SK-N-SH (cell line): Measurements from ENCODE around the gene XXYLT1.

Experiments
- EP300 ChIP-seq, 2 experiments: IDR thresholded peaks; 2 replicates each; pipeline versions ENCODE4 v1.4.0 to v1.6.1; 2012; ENCODE audit warnings: borderline replicate concordance in 1 of 2, low read depth in 1 of 2, low read length in 1 of 2
- POLR2AphosphoS5 ChIP-seq: IDR thresholded peaks from 2 replicates; pipeline ENCODE4 v1.6.1; 2012; ENCODE audit warnings: low read depth, low read length
- RCOR1 ChIP-seq: fragments of 150-350 bp; IDR thresholded peaks from 2 replicates; pipeline ENCODE4 v1.6.1; 2017; ENCODE audit warnings: antibody characterized with exemption, low read length
- RFX5 ChIP-seq: IDR thresholded peaks from 2 replicates; pipeline ENCODE4 v1.6.1; 2012; ENCODE audit warnings: mild to moderate bottlenecking, improper control_type of control experiment, low read length
- SIN3A ChIP-seq: IDR thresholded peaks from 2 replicates; pipeline ENCODE4 v1.6.1; 2012; ENCODE audit warnings: low read depth, mild to moderate bottlenecking, low read length, moderate library complexity, borderline replicate concordance
- TAF1 ChIP-seq: IDR thresholded peaks from 2 replicates; pipeline ENCODE4 v1.6.1; 2012; ENCODE audit warnings: low read depth, mild to moderate bottlenecking, low read length, moderate library complexity, borderline replicate concordance
- ZBTB33 ChIP-seq: IDR thresholded peaks from 2 replicates; pipeline ENCODE4 v1.4.0; 2012; ENCODE audit warnings: low read depth, borderline replicate concordance
- TF ChIP-seq, protein P1 (sequence below): fragments of 200-600 bp; sonication (generic); IDR thresholded peaks from 2 replicates; pipeline ENCODE4 v1.6.1; 2017; ENCODE audit warnings: antibody characterized with exemption, mild to moderate bottlenecking, moderate library complexity

DNA sequence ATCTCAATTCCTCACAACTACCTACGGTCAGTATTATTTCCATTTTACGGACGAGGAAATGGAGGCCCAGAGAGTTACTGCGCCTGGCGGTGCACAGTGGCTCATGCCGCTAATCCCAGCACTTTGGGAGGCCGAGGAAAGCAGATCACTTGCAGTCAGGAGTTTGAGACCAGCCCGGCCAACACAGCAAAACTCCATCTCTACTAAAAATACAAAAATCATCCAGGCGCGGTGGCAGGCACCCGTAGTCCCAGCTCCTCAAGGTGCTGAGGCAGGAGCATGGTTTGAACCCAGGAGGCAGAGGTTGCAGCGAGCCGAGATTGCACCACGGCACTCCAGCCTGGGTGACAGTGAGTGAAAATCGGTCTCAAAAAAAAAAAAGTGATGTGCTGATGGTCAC is 187.3 kb downstream of the XXYLT1 start:
- TF ChIP-seq TAF1: no peak
- TF ChIP-seq RCOR1: no peak
- no peak for TF ChIP-seq EP300 (IDR thresholded peaks at IDR 0.05; ENCODE audit: borderline replicate concordance in 1 of 2, low read depth in 1 of 2, low read length in 1 of 2)
- TF ChIP-seq ZBTB33: no peak
- TF ChIP-seq SIN3A: no peak
- TF ChIP-seq, protein P1, sequence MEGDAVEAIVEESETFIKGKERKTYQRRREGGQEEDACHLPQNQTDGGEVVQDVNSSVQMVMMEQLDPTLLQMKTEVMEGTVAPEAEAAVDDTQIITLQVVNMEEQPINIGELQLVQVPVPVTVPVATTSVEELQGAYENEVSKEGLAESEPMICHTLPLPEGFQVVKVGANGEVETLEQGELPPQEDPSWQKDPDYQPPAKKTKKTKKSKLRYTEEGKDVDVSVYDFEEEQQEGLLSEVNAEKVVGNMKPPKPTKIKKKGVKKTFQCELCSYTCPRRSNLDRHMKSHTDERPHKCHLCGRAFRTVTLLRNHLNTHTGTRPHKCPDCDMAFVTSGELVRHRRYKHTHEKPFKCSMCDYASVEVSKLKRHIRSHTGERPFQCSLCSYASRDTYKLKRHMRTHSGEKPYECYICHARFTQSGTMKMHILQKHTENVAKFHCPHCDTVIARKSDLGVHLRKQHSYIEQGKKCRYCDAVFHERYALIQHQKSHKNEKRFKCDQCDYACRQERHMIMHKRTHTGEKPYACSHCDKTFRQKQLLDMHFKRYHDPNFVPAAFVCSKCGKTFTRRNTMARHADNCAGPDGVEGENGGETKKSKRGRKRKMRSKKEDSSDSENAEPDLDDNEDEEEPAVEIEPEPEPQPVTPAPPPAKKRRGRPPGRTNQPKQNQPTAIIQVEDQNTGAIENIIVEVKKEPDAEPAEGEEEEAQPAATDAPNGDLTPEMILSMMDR: no peak
- TF ChIP-seq POLR2AphosphoS5: no peak
- TF ChIP-seq RFX5: no peak
